BJ (cell line): ENCODE data around the gene NPAS3. TPM values are rescaled to one million over a fixed set of nuclear protein-coding genes. Genes with fewer than 3 reads are reported as not detected.

Experiments used
- CTCF ChIA-PET: fragments of 350-600 bp; formaldehyde crosslinking; extraction: SDS; loops from one replicate; lab custom pipeline; 2021; ENCODE audit warnings: antibody characterized with exemption, inconsistent platforms; lab: Yijun Ruan, JAX
- POLR2A ChIA-PET: fragments of 300-600 bp; sonication (Branson Sonifier 250); formaldehyde crosslinking; extraction: SDS; loops from one replicate; lab custom pipeline; 2021; ENCODE audit warnings: antibody characterized with exemption; lab: Charles Lee
- DNase-seq: peaks from one replicate; pipeline ENCODE4 v3.0.0-alpha.2; 2011; ENCODE audit warnings: low read depth
- H3K27me3 ChIP-seq: 2 replicates; pipeline ENCODE4 v1.6.0; 2011; ENCODE audit warnings: low read length; ENCODE audit not compliant: control insufficient read depth, insufficient read depth
- H3K36me3 ChIP-seq: 2 replicates; pipeline ENCODE4 v1.5.1; 2011; ENCODE audit warnings: low read length; ENCODE audit not compliant: control insufficient read depth, insufficient read depth
- H3K4me3 ChIP-seq: 2 replicates; pipeline ENCODE4 v1.5.1; 2011; ENCODE audit warnings: low read depth, mild to moderate bottlenecking, control low read depth, low read length
- CTCF ChIP-seq: IDR thresholded peaks from 2 replicates; pipeline ENCODE4 v1.5.1; 2011; ENCODE audit warnings: low read depth, mild to moderate bottlenecking, control low read depth, inconsistent platforms, low read length, moderate library complexity; ENCODE audit not compliant: insufficient read depth
- polyA plus RNA-seq: library from polyadenylated mRNA; depleted of rRNA; stranded (reverse); fragments of >200 nt; gene quantifications from 2 replicates; pipeline ENCODE4 v1.2.3, GENCODE V29; 2011

NPAS3 gene
- polyA plus RNA-seq, 1 experiment, result 0.09 TPM

- no peak for TF ChIP-seq CTCF
- CTCF ChIA-PET, result no interaction called here
- peaks cover 4% of the 10 kb centered on the region; the same call in 1 of the 2 replicates for H3K27me3 ChIP-seq
- POLR2A ChIA-PET, result no interaction called here
- no peak for DNase-seq
- no peaks in the 10 kb centered on the region for H3K36me3 ChIP-seq
- H3K4me3 ChIP-seq, result no peak overlapping the region
These were observed 541.6 kb downstream of the NPAS3 start for GRCh38 chr14:33480071-33480886.

GRCh38 chr14:33480887-33481184 is 542.2 kb downstream of the NPAS3 start:
- Histone ChIP-seq H3K4me3 (no peak overlapping the region), H3K36me3 (no peaks in the 10 kb centered on the region), H3K27me3 (peaks cover 4% of the 10 kb centered on the region; the same call in 1 of the 2 replicates)
- DNase-seq, result no peak
- ChIA-PET CTCF (no interaction called here), POLR2A (no interaction called here)
- TF ChIP-seq CTCF, result no peak

GRCh38 chr14:33483110-33483509 is 544.4 kb downstream of the NPAS3 start:
- ChIA-PET POLR2A (no interaction called here), CTCF (interaction anchor here (0.7 to 1.4 kb wide), 3 partner anchors 17 to 310 kb away, joined by 3 to 4 read pairs (median 3); no protein-coding TSS in a partner anchor)
- no peaks in the 10 kb centered on the region for H3K36me3 ChIP-seq

GRCh38 chr14:33483541-33483940 is 544.9 kb downstream of the NPAS3 start:
- H3K36me3 ChIP-seq, result no peaks in the 10 kb centered on the region
- CTCF ChIA-PET, result interaction anchor here (0.6 to 1.4 kb wide), 4 partner anchors 11 to 309 kb away, joined by 3 to 4 read pairs (median 3); no protein-coding TSS in a partner anchor
- POLR2A ChIA-PET, result no interaction called here
- H3K4me3 ChIP-seq, result no peak overlapping the region
- H3K27me3 ChIP-seq, result peaks cover 4% of the 10 kb centered on the region; the same call in 1 of the 2 replicates
- TF ChIP-seq CTCF, result no peak
- no peak for DNase-seq

More at GRCh38 chr14:33483110-33483509, 544.4 kb downstream of the NPAS3 start:
- no peak overlapping the region for H3K4me3 ChIP-seq
- H3K27me3 ChIP-seq, result peaks cover 4% of the 10 kb centered on the region; the same call in 1 of the 2 replicates
- no peak for TF ChIP-seq CTCF
- DNase-seq, result no peak

- Histone ChIP-seq H3K27me3 (peaks cover 4% of the 10 kb centered on the region; the same call in 1 of the 2 replicates), H3K4me3 (no peak overlapping the region), H3K36me3 (no peaks in the 10 kb centered on the region)
- no peak for DNase-seq
- TF ChIP-seq CTCF, result no peak
- ChIA-PET POLR2A (no interaction called here), CTCF (interaction anchor here (0.6 to 1.4 kb wide), 2 partner anchors 10 to 16 kb away, joined by 3 to 4 read pairs; no protein-coding TSS in a partner anchor)
These were observed 545.6 kb downstream of the NPAS3 start for GRCh38 chr14:33484264-33484663.
